Cardiac muscle cell (in vitro differentiated cells and primary cell): ENCODE results near the gene TBL1XR1. TPM values are rescaled to one million over a fixed set of nuclear protein-coding genes. Genes with fewer than 3 reads are reported as not detected.

Experiments
- DNase-seq, 2 donors: peaks; one replicate each; pipeline versions ENCODE4 v3.0.0 to v3.0.0-alpha.2; 2010 to 2017; ENCODE audit warnings: low read depth in 1 of 2, low spot score in 1 of 2
- H3K27ac ChIP-seq: fragments of 200-600 bp; sonication (generic); 2 replicates; pipeline ENCODE4 v1.5.1; 2016
- H3K27me3 ChIP-seq: fragments of 200-600 bp; sonication (generic); 2 replicates; pipeline ENCODE4 v1.6.0; 2016; ENCODE audit warnings: control low read depth
- H3K36me3 ChIP-seq: fragments of 200-600 bp; sonication (generic); 2 replicates; pipeline ENCODE4 v1.5.1; 2016; ENCODE audit warnings: control low read depth
- H3K4me1 ChIP-seq: fragments of 200-600 bp; sonication (generic); 2 replicates; pipeline ENCODE4 v1.8.1; 2017; ENCODE audit warnings: low read depth, mild to moderate bottlenecking, mixed run types
- H3K4me3 ChIP-seq: fragments of 200-600 bp; sonication (generic); 2 replicates; pipeline ENCODE4 v1.5.1; 2016; ENCODE audit warnings: mild to moderate bottlenecking
- H3K9me3 ChIP-seq: fragments of 200-600 bp; sonication (generic); 2 replicates; pipeline ENCODE4 v1.5.1; 2017; ENCODE audit warnings: low read depth, mild to moderate bottlenecking, control low read depth
- polyA plus RNA-seq: library from polyadenylated mRNA; unstranded; fragments of >200 nt; fragmentation: Nextera tagmentation; extraction: Ambion mirVana; gene quantifications from 2 replicates; pipeline ENCODE4 v1.2.1, GENCODE V29; 2016
- total RNA-seq: library from RNA; depleted of rRNA; stranded (reverse); fragments of >200 nt; gene quantifications from 2 replicates; pipeline ENCODE4 v1.2.3, GENCODE V29; 2016
- TF ChIP-seq, protein P1 (sequence below): IDR thresholded peaks from 2 replicates; pipeline ENCODE4 v1.5.1; 2012; ENCODE audit warnings: low read depth, mild to moderate bottlenecking, low read length

TBL1XR1 gene
- total and polyA plus RNA-seq, 2 experiments from 2014 or later: 23.7 to 81.7 TPM

- no peak overlapping the region for H3K4me3 ChIP-seq
- H3K27me3 ChIP-seq: no peaks in the 10 kb centered on the region
- no peaks in the 10 kb centered on the region for H3K4me1 ChIP-seq
- H3K36me3 ChIP-seq: no peaks in the 10 kb centered on the region
- H3K9me3 ChIP-seq: no peaks in the 10 kb centered on the region
- TF ChIP-seq, protein P1, sequence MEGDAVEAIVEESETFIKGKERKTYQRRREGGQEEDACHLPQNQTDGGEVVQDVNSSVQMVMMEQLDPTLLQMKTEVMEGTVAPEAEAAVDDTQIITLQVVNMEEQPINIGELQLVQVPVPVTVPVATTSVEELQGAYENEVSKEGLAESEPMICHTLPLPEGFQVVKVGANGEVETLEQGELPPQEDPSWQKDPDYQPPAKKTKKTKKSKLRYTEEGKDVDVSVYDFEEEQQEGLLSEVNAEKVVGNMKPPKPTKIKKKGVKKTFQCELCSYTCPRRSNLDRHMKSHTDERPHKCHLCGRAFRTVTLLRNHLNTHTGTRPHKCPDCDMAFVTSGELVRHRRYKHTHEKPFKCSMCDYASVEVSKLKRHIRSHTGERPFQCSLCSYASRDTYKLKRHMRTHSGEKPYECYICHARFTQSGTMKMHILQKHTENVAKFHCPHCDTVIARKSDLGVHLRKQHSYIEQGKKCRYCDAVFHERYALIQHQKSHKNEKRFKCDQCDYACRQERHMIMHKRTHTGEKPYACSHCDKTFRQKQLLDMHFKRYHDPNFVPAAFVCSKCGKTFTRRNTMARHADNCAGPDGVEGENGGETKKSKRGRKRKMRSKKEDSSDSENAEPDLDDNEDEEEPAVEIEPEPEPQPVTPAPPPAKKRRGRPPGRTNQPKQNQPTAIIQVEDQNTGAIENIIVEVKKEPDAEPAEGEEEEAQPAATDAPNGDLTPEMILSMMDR: no peak
- H3K27ac ChIP-seq: no peak overlapping the region
- no peak for DNase-seq
Observed at GRCh38 chr3:177228601-177229190, 31.4 kb upstream of the TBL1XR1 start.

DNA sequence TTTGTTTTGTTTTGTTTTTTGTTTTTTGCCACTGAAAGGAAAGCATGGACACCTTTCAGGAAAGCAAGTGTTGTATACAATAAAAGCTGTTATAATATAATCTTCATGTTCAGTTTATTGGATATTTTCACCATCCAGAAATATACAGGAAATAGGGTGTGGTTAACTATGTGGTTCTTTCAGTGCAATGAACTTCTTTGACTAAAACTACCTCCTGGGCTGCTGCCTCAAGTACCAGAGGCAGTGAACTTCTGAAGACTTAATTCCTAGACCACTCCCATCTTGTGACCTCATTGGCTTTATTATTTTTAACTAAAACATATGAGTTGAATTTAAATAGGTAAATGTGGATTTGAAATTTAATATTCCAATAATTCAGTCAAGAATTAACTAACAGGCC lies 27.1 kb upstream of the TBL1XR1 start:
- Histone ChIP-seq H3K9me3 (no peaks in the 10 kb centered on the region), H3K36me3 (no peaks in the 10 kb centered on the region), H3K27me3 (no peaks in the 10 kb centered on the region), H3K27ac (no peak overlapping the region), H3K4me1 (no peaks in the 10 kb centered on the region), H3K4me3 (no peak overlapping the region)
- DNase-seq: no peak
- TF ChIP-seq, protein P1: no peak

GRCh38 chr3:177221744-177222143 lies 24.5 kb upstream of the TBL1XR1 start:
- Histone ChIP-seq H3K9me3 (no peaks in the 10 kb centered on the region), H3K27me3 (no peaks in the 10 kb centered on the region), H3K4me1 (no peaks in the 10 kb centered on the region), H3K4me3 (no peak overlapping the region), H3K36me3 (no peaks in the 10 kb centered on the region), H3K27ac (no peak overlapping the region)
- TF ChIP-seq, protein P1: no peak
- no peak for DNase-seq

DNA sequence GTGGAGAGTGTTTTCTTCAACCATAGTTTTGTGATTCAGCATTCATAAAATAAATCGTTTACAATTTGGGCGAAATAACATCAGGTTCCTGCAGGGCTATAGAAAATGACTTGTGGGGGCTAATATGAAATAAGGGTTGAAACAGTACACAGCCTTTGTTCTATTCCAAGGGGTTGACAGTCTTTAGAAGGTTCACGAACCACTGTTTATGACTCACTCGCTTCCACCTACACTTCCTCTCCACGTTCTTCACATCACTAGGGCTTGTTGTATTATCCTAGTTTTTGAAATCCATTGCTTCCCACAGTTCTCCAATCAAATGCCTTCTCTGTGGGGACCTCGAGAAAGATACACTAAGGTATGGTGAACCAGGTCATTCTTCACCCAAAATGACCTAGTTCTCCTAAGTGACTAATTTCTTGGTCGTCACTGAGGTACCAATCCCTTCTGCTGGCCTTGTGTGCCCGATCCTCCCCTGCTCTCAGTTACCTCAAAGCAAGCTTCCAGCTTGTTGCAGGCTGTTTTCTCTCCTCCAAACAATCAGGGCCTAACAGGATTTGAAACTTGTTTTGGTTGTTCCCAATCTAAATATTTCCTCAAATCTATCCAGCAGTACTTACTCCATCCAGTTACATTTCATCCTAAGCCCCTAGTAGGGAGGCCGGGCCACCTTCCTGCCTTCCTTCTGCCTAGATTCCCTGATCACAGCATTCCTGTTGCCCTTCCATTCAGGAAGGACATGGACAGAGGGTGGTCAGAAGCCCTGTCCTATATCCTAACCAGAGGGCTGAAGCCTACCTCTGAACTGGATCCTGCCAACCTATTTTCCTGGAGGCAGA lies 23.1 kb upstream of the TBL1XR1 start:
- no peaks in the 10 kb centered on the region for H3K27me3 ChIP-seq
- H3K36me3 ChIP-seq: no peaks in the 10 kb centered on the region
- H3K9me3 ChIP-seq: no peaks in the 10 kb centered on the region
- no peak for DNase-seq
- H3K27ac ChIP-seq: no peak overlapping the region
- TF ChIP-seq, protein P1: no peak
- H3K4me3 ChIP-seq: no peak overlapping the region
- no peaks in the 10 kb centered on the region for H3K4me1 ChIP-seq

GRCh38 chr3:177213801-177214535 lies 16.7 kb upstream of the TBL1XR1 start:
- TF ChIP-seq, protein P1: no peak
- Histone ChIP-seq H3K27me3 (no peaks in the 10 kb centered on the region), H3K4me1 (no peaks in the 10 kb centered on the region), H3K4me3 (no peak overlapping the region), H3K27ac (no peak overlapping the region), H3K36me3 (no peaks in the 10 kb centered on the region), H3K9me3 (no peaks in the 10 kb centered on the region)
- DNase-seq: no peak
